Parietal lobe (tissue), 1 donor: ENCODE results near the gene CYTL1. TPM values are rescaled to one million over a fixed set of nuclear protein-coding genes. Genes with fewer than 3 reads are reported as not detected.

Experiments
- total RNA-seq: library from RNA; depleted of rRNA; stranded (reverse); fragments of >200 nt; gene quantifications from one replicate; pipeline ENCODE4 v1.2.3, GENCODE V29; 2014

CYTL1 gene, protein sequence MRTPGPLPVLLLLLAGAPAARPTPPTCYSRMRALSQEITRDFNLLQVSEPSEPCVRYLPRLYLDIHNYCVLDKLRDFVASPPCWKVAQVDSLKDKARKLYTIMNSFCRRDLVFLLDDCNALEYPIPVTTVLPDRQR
- total RNA-seq, result not detected

DNA sequence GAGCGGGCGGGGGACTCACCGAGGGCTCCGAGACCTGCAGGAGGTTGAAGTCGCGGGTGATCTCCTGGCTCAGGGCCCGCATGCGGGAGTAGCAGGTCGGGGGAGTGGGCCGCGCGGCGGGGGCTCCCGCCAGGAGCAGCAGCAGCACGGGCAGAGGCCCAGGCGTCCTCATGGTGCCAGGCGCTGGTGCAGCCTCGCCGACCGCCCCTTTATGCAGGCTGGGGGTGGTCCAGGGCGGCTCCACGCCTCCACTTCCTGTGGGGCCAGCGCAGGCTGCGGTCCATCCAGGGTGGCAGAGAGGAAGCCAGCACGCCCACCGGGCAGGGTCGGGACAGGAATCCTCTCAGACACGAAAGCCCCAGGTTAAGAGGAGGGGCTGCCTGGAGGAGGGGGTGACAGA is at the start of gene CYTL1:
Gene CYTL1 (minus strand): TSS at position 185 of the 400 bp plus-strand sequence. CDS start 13 bp downstream, at position 172.

DNA sequence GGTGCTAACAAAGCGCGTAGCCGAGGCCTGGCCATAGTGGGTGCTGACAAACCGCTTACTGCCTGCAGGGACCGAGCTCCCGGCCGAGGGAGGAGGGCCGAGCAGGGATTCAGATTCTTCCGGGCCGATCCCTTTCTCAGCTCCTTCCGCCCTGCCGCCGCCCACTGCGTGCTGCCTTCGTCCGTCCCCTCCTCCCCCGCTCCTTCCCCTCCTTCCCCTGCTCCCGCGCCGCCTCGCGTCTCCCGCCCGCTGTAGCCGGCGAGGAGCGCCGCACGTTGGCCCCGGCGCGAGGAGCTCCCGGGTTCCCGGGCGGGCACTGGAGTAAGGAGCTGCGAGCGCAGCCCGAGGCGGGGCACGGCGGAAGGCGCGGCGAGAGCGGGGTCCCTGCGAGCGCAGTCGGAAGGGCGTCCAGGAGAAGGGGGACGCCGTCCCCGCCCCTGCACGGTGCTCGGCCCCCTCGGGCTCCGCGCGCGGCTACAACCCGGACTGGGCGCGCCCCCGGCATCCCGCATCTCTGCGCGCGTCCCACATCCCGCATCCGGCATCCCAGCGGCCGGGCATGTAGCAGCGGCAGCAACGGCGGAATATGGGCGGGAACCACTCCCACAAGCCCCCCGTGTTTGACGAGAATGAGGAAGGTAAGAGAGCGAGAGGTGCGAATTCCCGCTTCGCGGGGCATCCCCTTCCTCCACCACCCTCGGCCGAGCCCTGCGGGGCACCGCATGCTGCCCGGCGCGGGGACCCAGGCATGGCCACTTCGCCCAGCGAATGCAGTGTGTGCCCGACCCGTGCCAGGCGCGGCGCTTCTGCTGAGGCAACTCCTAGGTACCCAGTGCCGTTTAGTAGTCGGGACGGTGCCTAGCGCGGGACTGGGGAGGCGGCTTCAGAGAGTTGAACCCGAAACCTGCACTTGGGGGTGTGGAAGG is 32.3 kb upstream of the CYTL1 start, which contains the start of gene STK32B:
Gene STK32B (plus strand): TSS at position 203 of the 926 bp plus-strand sequence.

Other genes starting within 250 kb of the CYTL1 start
- gene MSX1, start 159.8 kb downstream of the CYTL1 start, total RNA-seq, result 0.63 TPM
- 38.5 TPM for gene STK32B, start 32.0 kb upstream of the CYTL1 start, total RNA-seq